ENCODE data around the gene LRRN1. TPM values are rescaled to one million over a fixed set of nuclear protein-coding genes. Genes with fewer than 3 reads are reported as not detected.

LRRN1 gene
- total and polyA plus RNA-seq, 2 experiments from 2014 or later: 27.9 to 28.5 TPM

DNA sequence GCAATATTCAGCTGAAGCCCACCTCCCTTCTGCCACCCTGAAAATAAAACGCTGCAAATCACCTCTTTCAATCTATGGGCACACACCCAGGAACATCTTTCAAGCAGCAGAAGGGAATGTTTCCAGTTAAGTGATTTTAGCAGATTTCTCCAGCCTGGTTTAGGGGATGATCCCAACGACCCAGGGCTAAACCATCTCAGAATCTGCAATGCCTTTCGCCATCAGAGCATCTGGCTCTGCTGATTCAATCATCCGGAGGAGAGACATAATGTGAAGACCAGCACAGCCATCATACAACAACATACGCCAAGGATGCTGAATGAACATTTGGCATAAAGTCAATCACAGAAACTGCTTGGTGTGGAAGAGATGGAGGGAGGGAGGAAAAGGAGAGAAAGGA is 15.5 kb upstream of the LRRN1 start:
- Histone ChIP-seq H3K4me2 (no peak overlapping the region), H3K36me3 (replicated peaks; ENCODE audit: insufficient read depth, low read depth) (no peaks in the 10 kb centered on the region), H3K79me2 (no peaks in the 10 kb centered on the region), H3K27ac (no peak overlapping the region), H3K4me1 (ENCODE audit: insufficient read depth) (no peaks in the 10 kb centered on the region), H4K20me1 (ENCODE audit: insufficient read depth, poor library complexity, severe bottlenecking) (no peaks in the 10 kb centered on the region), H3K27me3 (no peaks in the 10 kb centered on the region), H3K9me3 (ENCODE audit: low read depth) (no peaks in the 10 kb centered on the region), H2AFZ (no peak overlapping the region), H3K4me3 (no peak overlapping the region), H3K9me2 (replicated peaks; ENCODE audit: insufficient read depth) (no peaks in the 10 kb centered on the region)
- TF ChIP-seq CTCF (IDR thresholded peaks at IDR 0.05; ENCODE audit: poor library complexity) (no peak), EZH2phosphoT487 (IDR thresholded peaks at IDR 0.05; ENCODE audit: low read depth, severe bottlenecking, unreplicated experiment) (no peak), EZH2 (IDR thresholded peaks at IDR 0.05; ENCODE audit: borderline replicate concordance) (no peak)
- no peak for DNase-seq (ENCODE audit: low spot score)
- WGBS (ENCODE audit: low lambda C conversion rate, missing lambda C conversion rate): 87% methylated on average over 5 of the region's 5 CpGs

DNA sequence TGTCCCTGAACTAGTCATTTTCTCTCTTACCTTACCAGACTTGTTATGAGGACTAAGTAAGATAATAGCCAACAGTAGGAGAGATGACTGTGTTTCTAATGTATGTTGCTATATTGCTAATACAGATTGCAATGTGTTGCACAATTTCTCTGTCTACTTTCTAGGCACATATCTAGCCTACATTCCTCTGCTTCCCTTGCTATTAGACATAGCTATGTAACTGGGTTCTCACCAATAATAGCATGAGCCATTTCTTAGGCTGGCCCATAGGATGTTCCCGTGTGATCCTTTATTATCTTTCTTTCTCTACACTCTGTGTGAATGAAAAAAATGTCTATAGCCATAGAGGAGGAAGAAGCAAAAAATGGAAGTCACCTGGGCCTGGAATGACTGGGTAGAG is 6.8 kb upstream of the LRRN1 start:
- no peak for TF ChIP-seq EZH2 (IDR thresholded peaks at IDR 0.05; ENCODE audit: borderline replicate concordance)
- no peak for TF ChIP-seq EZH2phosphoT487 (IDR thresholded peaks at IDR 0.05; ENCODE audit: low read depth, severe bottlenecking, unreplicated experiment)
- TF ChIP-seq CTCF (IDR thresholded peaks at IDR 0.05; ENCODE audit: poor library complexity): no peak
- Histone ChIP-seq H3K9me2 (replicated peaks; ENCODE audit: insufficient read depth) (no peaks in the 10 kb centered on the region), H3K27ac (no peak overlapping the region), H2AFZ (no peak overlapping the region), H3K36me3 (replicated peaks; ENCODE audit: insufficient read depth, low read depth) (no peaks in the 10 kb centered on the region), H3K27me3 (no peaks in the 10 kb centered on the region), H3K4me1 (ENCODE audit: insufficient read depth) (no peaks in the 10 kb centered on the region), H3K9me3 (ENCODE audit: low read depth) (no peaks in the 10 kb centered on the region), H3K79me2 (no peaks in the 10 kb centered on the region), H3K4me2 (no peak overlapping the region), H4K20me1 (ENCODE audit: insufficient read depth, poor library complexity, severe bottlenecking) (no peaks in the 10 kb centered on the region), H3K4me3 (no peak overlapping the region)
- WGBS (ENCODE audit: low lambda C conversion rate, missing lambda C conversion rate): 88% methylated on average over 1 of the region's 1 CpG
- DNase-seq (ENCODE audit: low spot score): no peak

- WGBS (ENCODE audit: low lambda C conversion rate, missing lambda C conversion rate): under 1% methylated on average over 37 of the region's 37 CpGs
- peak; percentile 49 for DNase-seq (ENCODE audit: low spot score)
Observed at GRCh38 chr3:3798631-3799113, 559 bp upstream of the LRRN1 start.

More at GRCh38 chr3:3798631-3799113, 559 bp upstream of the LRRN1 start:
- Histone ChIP-seq H4K20me1 (ENCODE audit: insufficient read depth, poor library complexity, severe bottlenecking) (no peaks in the 10 kb centered on the region), H3K4me2 (peak overlapping the region; percentile 96), H3K79me2 (peaks cover 30% of the 10 kb centered on the region), H3K9me3 (ENCODE audit: low read depth) (no peaks in the 10 kb centered on the region), H3K27ac (peak overlapping the region; percentile 93), H2AFZ (peak overlapping the region; percentile 64), H3K9me2 (replicated peaks; ENCODE audit: insufficient read depth) (no peaks in the 10 kb centered on the region), H3K36me3 (replicated peaks; ENCODE audit: insufficient read depth, low read depth) (no peaks in the 10 kb centered on the region), H3K4me1 (ENCODE audit: insufficient read depth) (peaks cover 9% of the 10 kb centered on the region), H3K4me3 (peak overlapping the region; percentile 96), H3K27me3 (no peaks in the 10 kb centered on the region)
- no peak for TF ChIP-seq CTCF (IDR thresholded peaks at IDR 0.05; ENCODE audit: poor library complexity)
- TF ChIP-seq EZH2 (IDR thresholded peaks at IDR 0.05; ENCODE audit: borderline replicate concordance): peak; percentile 55
